C4-2B (cell line): Measurements from ENCODE around the gene CA12.

Experiments
- H3K27ac ChIP-seq: fragments of 450-650 bp; 2 replicates; pipeline ENCODE4 v1.5.1; 2017
- ZFX ChIP-seq: fragments of 450-650 bp; IDR thresholded peaks from 2 replicates; pipeline ENCODE4 v1.6.1; 2017
- TF ChIP-seq, protein P1 (sequence below): fragments of 450-650 bp; conservative IDR thresholded peaks from 2 replicates; pipeline ENCODE4 v1.5.1; 2017; ENCODE audit warnings: mild to moderate bottlenecking

The CA12 gene

DNA sequence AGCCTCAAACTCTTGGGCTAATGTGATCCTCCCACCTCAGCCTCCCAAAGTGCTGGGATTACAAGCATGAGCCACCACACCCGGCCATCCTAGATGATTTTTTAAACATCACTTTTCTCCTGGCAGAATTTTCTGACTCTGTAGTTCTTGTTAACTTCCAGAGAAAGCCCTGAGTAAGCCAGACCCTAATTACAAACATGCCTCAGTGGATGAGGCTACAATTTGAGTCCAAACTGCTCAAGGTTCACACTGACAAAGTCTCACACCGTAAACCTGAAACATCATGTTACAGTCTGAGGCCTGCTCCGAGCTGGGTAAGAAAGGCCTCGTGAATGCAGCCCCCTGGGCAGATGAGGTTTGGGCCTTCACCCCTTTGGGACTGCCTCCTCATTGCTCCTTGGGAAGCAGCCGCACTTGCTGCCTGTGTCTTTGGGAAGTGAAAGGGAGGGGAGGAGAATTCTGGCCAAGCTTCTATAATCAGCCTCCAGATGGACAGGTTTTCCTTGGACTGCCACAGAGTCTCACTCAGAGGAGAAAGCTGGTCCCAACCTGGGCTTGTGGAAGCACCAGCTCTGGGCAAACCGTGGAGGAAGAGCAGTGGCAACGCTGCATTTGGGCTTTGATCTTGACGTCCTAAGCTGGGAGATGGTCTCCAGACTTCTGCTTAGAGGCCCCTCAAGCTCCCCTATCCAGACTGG is 46.0 kb downstream of the CA12 start:
- H3K27ac ChIP-seq = no peak overlapping the region
- TF ChIP-seq, protein P1, sequence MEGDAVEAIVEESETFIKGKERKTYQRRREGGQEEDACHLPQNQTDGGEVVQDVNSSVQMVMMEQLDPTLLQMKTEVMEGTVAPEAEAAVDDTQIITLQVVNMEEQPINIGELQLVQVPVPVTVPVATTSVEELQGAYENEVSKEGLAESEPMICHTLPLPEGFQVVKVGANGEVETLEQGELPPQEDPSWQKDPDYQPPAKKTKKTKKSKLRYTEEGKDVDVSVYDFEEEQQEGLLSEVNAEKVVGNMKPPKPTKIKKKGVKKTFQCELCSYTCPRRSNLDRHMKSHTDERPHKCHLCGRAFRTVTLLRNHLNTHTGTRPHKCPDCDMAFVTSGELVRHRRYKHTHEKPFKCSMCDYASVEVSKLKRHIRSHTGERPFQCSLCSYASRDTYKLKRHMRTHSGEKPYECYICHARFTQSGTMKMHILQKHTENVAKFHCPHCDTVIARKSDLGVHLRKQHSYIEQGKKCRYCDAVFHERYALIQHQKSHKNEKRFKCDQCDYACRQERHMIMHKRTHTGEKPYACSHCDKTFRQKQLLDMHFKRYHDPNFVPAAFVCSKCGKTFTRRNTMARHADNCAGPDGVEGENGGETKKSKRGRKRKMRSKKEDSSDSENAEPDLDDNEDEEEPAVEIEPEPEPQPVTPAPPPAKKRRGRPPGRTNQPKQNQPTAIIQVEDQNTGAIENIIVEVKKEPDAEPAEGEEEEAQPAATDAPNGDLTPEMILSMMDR = no peak
- no peak for TF ChIP-seq ZFX

DNA sequence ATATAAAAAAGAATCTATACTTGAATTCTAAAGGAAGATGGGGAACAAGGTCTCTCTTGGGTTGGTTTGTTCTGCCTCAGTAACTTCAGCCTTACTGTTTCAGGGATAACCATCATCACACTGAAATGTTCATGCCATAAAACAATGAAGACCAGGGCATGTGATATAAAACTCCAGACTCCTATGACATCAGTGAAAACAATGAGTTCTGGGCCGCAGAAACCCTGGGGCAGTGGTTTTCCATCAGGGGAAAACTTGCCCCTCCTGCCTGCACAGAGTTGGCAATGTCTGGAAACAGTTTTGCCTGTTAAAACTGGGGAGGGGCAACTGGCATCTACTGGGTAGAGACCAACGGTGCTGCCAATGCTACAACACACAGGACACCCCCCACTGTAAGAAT is 46.8 kb downstream of the CA12 start:
- TF ChIP-seq ZFX = no peak
- TF ChIP-seq, protein P1 = no peak
- no peak overlapping the region for H3K27ac ChIP-seq

DNA sequence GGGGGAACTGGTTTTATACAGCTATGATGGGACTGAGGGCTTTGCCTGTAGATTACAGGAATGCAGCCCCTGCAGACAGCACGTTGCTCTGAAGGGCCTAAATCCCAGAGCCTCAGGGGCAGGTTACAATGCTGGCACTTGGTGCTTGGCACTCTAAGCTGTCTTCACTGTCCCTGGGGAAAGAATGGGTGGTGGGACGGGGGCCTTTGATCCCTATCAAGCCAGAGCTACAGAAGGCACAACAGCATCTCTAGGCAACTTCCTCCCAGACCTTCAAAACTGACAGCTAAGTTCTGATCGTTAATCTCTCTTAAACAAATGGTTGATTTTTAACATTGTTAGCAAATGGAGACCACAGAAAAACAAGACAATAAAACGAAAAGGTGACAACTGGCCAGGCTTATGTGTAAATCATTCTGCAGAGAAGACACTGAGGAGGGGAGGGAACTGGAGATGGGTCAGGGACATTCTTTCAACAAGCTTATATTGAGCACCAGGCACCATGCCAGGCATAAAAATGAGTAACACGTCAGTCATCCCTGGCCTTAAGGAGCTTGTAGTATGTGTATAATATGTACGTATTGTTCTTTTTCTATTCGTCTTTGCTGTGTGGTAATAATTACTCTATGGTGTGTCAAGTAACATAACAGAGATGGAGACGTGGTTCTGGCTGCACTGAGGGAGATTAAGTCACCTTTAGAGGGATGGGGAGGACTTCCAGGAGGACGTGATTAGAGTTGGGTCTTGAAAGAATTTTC is 49.1 kb downstream of the CA12 start:
- no peak for TF ChIP-seq ZFX
- TF ChIP-seq, protein P1 = no peak
- H3K27ac ChIP-seq = no peak overlapping the region

DNA sequence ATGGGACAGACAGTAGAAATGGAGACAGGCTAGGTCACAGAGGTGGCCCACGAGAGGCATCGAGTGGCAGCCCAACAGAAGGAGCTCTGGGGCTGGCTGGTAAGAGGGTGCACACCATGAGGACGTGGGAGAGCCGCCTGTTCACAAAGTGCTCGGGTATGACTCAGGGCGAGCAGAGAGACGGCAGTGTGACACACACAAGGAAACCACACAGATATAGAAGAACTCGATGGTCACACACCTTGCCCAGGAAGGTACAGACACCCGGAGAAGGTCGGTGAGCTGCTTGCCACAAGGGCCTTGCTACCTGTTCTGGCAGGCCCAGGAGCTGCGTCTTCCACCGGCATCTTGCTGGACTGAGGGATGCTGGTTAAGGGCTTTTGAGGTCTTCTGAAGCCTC is 50.2 kb downstream of the CA12 start:
- no peak overlapping the region for H3K27ac ChIP-seq
- TF ChIP-seq, protein P1 = no peak
- no peak for TF ChIP-seq ZFX

DNA sequence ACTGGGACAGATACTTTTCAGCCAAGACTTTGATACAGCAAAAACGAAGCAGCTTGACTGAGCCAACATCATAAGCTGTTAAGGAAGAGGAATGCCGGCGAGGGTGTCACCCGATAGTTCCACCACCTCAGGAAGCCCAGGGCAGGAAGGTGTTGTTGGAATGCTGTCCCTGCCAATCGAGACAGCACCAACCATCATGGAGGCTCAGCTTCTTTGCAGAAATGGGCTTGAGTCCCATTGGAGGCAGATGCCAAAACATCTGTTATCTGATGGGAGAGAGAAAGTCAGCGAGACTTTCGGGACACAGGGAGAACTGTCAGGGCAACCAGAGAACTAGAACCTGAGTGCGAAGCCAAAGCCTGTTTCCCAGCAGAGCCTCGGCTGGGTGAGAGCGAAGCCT is 50.7 kb downstream of the CA12 start:
- TF ChIP-seq, protein P1 = no peak
- TF ChIP-seq ZFX = no peak
- no peak overlapping the region for H3K27ac ChIP-seq

DNA sequence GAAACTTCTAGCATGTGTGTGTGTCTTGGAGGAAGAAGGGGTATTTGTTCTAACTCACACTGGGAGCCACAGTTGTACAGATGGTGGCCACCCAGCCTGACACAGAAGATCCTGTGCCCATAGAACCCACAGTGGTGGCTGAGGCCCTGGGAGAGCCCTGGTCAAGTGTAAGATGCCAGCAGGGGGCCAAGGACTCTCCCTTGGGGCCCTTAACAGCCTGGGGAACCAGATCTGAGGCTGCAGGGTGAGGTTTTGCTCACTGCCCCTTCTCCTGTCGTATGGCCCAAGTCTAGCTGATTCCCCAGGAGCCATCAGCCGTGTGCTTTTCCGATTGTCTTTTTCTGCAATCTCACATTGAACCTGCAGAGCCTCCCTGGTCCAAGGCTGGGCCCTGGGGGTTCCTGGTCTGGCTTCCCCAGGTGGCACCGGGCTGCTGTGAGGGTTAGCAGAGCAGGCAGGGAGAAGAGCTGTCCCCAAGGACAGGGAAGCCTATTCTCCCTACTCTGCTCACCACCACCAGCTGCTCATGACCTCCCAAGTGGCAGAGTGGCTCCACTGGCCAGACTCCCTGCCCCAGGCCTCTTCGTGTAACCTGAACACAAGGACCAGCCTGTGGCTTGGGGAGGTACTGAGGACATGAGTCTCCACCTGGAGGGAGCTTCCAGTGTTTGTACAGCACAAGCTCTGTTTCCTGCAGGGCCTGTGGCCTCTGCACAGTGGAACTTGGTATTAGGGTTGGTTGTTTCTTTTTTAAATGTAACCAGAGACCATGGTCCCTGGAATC is 51.9 kb downstream of the CA12 start:
- H3K27ac ChIP-seq = no peak overlapping the region
- no peak for TF ChIP-seq ZFX
- TF ChIP-seq, protein P1 = no peak
